Cardiac muscle cell (in vitro differentiated cells and primary cell): ENCODE measurements around the gene ACSM6. TPM values are rescaled to one million over a fixed set of nuclear protein-coding genes. Genes with fewer than 3 reads are reported as not detected.
A peak's percentile ranks its signal among the peaks of the same experiment; 100 is the strongest.
"Not testable (repeated sequence)": the region's sequence is repeated elsewhere in the genome, so short reads cannot be mapped to it uniquely, and the experiment has no call there.

Source experiments
- DNase-seq, 2 donors: peaks; one replicate each; pipeline versions ENCODE4 v3.0.0 to v3.0.0-alpha.2; 2010 to 2017; ENCODE audit warnings: low read depth in 1 of 2, low spot score in 1 of 2
- H3K27ac ChIP-seq: fragments of 200-600 bp; sonication (generic); 2 replicates; pipeline ENCODE4 v1.5.1; 2016
- H3K27me3 ChIP-seq: fragments of 200-600 bp; sonication (generic); 2 replicates; pipeline ENCODE4 v1.6.0; 2016; ENCODE audit warnings: control low read depth
- H3K36me3 ChIP-seq: fragments of 200-600 bp; sonication (generic); 2 replicates; pipeline ENCODE4 v1.5.1; 2016; ENCODE audit warnings: control low read depth
- H3K4me1 ChIP-seq: fragments of 200-600 bp; sonication (generic); 2 replicates; pipeline ENCODE4 v1.8.1; 2017; ENCODE audit warnings: low read depth, mild to moderate bottlenecking, mixed run types
- H3K4me3 ChIP-seq: fragments of 200-600 bp; sonication (generic); 2 replicates; pipeline ENCODE4 v1.5.1; 2016; ENCODE audit warnings: mild to moderate bottlenecking
- H3K9me3 ChIP-seq: fragments of 200-600 bp; sonication (generic); 2 replicates; pipeline ENCODE4 v1.5.1; 2017; ENCODE audit warnings: low read depth, mild to moderate bottlenecking, control low read depth
- CTCF ChIP-seq: IDR thresholded peaks from 2 replicates; pipeline ENCODE4 v1.5.1; 2012; ENCODE audit warnings: low read depth, mild to moderate bottlenecking, low read length
- polyA plus RNA-seq: library from polyadenylated mRNA; unstranded; fragments of >200 nt; fragmentation: Nextera tagmentation; extraction: Ambion mirVana; gene quantifications from 2 replicates; pipeline ENCODE4 v1.2.1, GENCODE V29; 2016
- total RNA-seq: library from RNA; depleted of rRNA; stranded (reverse); fragments of >200 nt; gene quantifications from 2 replicates; pipeline ENCODE4 v1.2.3, GENCODE V29; 2016

ACSM6 gene
- total and polyA plus RNA-seq, 2 experiments from 2014 or later: 0.16 TPM; not detected in 1

- Histone ChIP-seq H3K4me1 (no peaks in the 10 kb centered on the region), H3K36me3 (no peaks in the 10 kb centered on the region), H3K9me3 (no peaks in the 10 kb centered on the region), H3K4me3 (no peak overlapping the region), H3K27me3 (no peaks in the 10 kb centered on the region), H3K27ac (no peak overlapping the region)
- DNase-seq: peak in 1 of 2 donors; percentile 28
- TF ChIP-seq CTCF: no peak
These were observed 23.4 kb downstream of the ACSM6 start for GRCh38 chr10:95217476-95217875.

- no peak overlapping the region for H3K27ac ChIP-seq
- H3K27me3 ChIP-seq: no peaks in the 10 kb centered on the region
- no peak for TF ChIP-seq CTCF
- H3K36me3 ChIP-seq: no peaks in the 10 kb centered on the region
- H3K9me3 ChIP-seq: no peaks in the 10 kb centered on the region
- H3K4me1 ChIP-seq: no peaks in the 10 kb centered on the region
- DNase-seq: no peak
- H3K4me3 ChIP-seq: no peak overlapping the region
These were observed 26.5 kb downstream of the ACSM6 start for GRCh38 chr10:95220539-95220938.

GRCh38 chr10:95221124-95221523 is 27.1 kb downstream of the ACSM6 start:
- TF ChIP-seq CTCF: no peak
- Histone ChIP-seq H3K36me3 (no peaks in the 10 kb centered on the region), H3K9me3 (no peaks in the 10 kb centered on the region), H3K4me1 (no peaks in the 10 kb centered on the region), H3K27me3 (no peaks in the 10 kb centered on the region), H3K27ac (no peak overlapping the region), H3K4me3 (no peak overlapping the region)
- DNase-seq: no peak

- Histone ChIP-seq H3K27me3 (no peaks in the 10 kb centered on the region), H3K4me1 (peaks cover 4% of the 10 kb centered on the region), H3K4me3 (no peak overlapping the region), H3K36me3 (no peaks in the 10 kb centered on the region), H3K9me3 (no peaks in the 10 kb centered on the region), H3K27ac (no peak overlapping the region)
- DNase-seq: no peak
- no peak for TF ChIP-seq CTCF
These were observed 31.1 kb downstream of the ACSM6 start for GRCh38 chr10:95225136-95225535.

GRCh38 chr10:95228934-95229723 is 35.1 kb downstream of the ACSM6 start:
- H3K4me3 ChIP-seq, H3K27me3 ChIP-seq, H3K36me3 ChIP-seq, DNase-seq, H3K9me3 ChIP-seq, H3K4me1 ChIP-seq, H3K27ac ChIP-seq: not testable (repeated sequence)

- DNase-seq: peak in 1 of 2 donors; percentile 94
- TF ChIP-seq CTCF: no peak
- Histone ChIP-seq H3K4me3 (peak overlapping the region; percentile 35), H3K4me1 (peaks cover 9% of the 10 kb centered on the region), H3K36me3 (no peaks in the 10 kb centered on the region), H3K27me3 (no peaks in the 10 kb centered on the region), H3K27ac (no peak overlapping the region), H3K9me3 (no peaks in the 10 kb centered on the region)
These were observed 35.9 kb downstream of the ACSM6 start for GRCh38 chr10:95229724-95230627.

GRCh38 chr10:95230677-95231586 is 36.9 kb downstream of the ACSM6 start:
- peak; percentile 60 to 65 for DNase-seq
- H3K9me3 ChIP-seq, H3K36me3 ChIP-seq, H3K4me1 ChIP-seq, H3K27ac ChIP-seq, H3K27me3 ChIP-seq: not testable (repeated sequence)
- peak overlapping the region; percentile 35 for H3K4me3 ChIP-seq
